GM18526 (cell line): ENCODE results near the gene CASZ1.

Experiments used
- POLR2A ChIP-seq: IDR thresholded peaks from 3 replicates; pipeline ENCODE4 v1.6.1; 2011; ENCODE audit not compliant: insufficient read length; ENCODE audit errors: extremely low read depth

Gene CASZ1

DNA sequence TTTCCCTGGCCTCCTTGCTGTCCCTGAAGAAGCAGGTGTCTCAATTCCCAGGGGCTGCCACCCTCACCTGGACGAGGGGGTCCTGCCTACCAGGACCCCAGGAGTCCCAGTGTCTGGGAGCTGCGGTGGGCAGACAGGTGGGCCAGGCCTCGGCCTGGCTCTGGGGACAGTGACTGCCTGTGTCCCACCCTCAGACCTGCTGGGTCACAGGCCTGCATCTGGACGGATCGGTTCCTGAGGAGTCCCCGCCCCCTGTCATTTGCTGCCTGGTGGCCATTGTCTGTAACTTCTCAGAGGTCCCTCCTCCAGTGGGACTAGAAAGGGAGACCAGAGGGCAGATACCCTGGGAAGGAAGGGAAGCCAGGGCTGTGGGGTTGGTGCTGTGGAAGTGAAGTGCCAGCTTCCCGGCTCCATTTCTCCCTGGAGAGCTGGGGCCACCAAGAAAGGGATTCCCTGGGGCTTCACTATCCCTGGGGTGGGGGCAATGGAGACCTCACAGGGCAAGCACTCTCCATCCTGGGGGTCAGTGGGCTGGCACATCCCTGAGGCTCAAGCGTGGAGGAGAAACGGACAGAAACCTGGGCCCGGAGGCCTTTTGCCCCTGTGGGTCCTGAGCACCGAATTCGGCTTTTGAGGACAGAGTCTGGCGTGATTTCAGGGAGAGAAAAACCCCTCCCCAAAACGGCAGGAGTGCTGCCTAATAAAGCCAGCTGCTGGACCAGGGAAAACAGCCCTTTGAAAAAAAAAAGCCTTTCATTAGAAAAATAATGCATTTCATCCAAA is 164.4 kb downstream of the CASZ1 start:
- TF ChIP-seq POLR2A = no peak

GRCh38 chr1:10631121-10631810 is 165.2 kb downstream of the CASZ1 start:
- TF ChIP-seq POLR2A = no peak

GRCh38 chr1:10630661-10631120 is 165.8 kb downstream of the CASZ1 start:
- no peak for TF ChIP-seq POLR2A

DNA sequence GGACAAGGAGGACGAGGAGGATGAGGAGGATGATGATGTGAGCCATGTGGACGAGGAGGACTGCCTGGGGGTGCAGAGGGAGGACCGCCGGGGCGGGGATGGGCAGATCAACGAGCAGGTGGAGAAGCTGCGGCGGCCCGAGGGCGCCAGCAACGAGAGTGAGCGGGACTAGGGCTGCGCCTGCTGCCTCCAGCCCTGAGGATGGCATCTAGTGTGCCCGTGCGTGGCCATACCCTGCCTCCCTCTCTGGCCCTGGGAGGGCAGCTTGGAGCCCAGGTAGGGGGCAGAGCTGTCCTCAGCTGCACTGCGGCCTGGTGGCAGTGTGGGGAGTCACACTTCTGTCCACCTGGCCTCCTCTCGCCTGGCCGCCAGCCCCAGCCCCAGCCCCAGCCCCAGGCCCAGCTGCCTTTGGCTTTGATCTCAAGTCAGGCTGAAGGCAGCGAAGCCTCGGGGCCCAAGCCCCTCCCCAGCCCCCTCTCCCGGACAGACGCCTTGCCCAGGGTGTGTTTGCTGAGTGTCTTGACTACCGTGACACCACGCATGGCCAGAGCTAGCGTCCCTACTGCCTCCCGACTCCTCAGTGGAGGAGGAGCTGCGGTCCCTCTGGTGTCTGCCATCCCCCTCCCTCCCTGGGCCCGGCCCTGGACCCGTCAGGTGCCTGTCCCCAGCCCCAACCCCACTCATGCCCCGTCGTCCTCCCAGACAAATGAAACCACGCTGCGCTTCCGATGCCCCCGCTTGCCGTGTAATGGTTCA is 166.5 kb downstream of the CASZ1 start:
- no peak for TF ChIP-seq POLR2A

DNA sequence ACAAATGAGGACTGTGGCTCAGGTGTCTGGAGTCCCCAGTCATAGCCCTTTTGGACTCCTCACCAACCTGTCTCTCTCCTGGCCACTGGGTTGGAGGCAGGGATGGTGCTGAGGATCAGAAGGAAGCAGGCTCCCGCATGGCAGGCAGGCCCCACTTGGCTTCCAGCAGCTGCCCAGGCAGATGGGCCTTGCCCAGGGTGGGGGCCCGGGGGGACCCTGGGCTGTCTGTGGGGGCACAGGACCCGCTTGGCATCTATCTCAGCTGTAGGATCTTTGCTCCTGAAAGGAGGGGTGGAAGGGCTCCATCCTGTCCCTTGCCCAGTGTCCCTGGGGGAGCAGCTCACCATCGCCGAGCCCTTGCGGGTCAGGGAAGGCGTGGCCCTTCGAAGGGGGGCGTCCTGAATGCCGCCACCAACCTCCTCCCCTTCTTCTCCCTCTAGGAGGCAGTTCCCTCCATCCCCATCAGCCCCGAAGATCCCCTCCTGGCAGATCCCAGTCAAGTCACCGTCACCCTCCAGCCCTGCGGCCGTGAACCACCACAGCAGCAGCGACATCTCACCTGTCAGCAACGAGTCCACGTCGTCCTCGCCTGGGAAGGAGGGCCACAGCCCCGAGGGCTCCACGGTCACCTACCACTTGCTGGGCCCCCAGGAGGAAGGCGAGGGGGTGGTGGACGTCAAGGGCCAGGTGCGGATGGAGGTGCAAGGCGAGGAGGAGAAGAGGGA is 167.2 kb downstream of the CASZ1 start:
- no peak for TF ChIP-seq POLR2A

DNA sequence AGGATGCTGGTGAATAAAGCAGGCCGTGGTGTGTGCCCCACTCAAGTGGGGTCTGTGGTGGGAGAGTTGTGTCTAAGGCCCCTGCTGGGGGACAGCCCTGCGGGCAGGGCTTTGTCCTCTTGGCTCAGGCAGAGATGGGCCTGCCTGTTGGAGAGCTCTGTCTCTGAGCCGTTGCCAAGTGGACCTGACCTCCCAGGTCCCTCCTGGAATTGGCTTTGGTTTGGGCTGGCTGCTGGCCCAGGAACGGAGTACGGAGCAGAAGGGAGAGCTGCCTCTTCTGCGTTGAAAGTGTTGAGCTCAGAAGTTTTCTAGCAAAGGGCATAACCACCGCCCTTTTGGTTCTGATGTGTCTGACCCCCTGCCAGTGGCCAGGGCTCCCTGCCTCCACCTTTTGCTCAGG is 167.8 kb downstream of the CASZ1 start:
- no peak for TF ChIP-seq POLR2A

- TF ChIP-seq POLR2A = no peak
Measured at GRCh38 chr1:10626791-10627410, 169.5 kb downstream of the CASZ1 start.

GRCh38 chr1:10626131-10626731 is 170.2 kb downstream of the CASZ1 start:
- no peak for TF ChIP-seq POLR2A

DNA sequence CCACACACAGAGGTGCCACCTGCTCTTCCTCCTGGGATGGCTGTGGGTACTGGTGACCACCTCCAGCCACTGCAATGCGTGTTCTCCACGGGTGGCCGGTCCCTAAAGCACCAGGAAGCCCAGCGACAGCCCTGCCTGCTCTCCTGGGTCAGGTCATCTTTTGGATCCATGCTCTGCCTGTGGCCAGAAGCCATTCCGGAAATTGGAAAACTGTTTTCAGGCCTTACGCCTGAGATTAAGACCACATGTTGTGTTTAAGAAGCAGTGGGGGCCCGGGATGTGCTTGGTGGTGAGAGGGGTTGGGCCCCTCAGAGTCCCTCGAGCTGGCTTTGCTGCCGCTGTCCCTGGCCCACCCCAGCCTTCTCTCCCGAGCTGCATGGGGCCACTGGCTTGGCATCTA is 170.9 kb downstream of the CASZ1 start:
- TF ChIP-seq POLR2A = no peak

- TF ChIP-seq POLR2A = no peak
Measured at GRCh38 chr1:10625076-10625475, 171.4 kb downstream of the CASZ1 start.

DNA sequence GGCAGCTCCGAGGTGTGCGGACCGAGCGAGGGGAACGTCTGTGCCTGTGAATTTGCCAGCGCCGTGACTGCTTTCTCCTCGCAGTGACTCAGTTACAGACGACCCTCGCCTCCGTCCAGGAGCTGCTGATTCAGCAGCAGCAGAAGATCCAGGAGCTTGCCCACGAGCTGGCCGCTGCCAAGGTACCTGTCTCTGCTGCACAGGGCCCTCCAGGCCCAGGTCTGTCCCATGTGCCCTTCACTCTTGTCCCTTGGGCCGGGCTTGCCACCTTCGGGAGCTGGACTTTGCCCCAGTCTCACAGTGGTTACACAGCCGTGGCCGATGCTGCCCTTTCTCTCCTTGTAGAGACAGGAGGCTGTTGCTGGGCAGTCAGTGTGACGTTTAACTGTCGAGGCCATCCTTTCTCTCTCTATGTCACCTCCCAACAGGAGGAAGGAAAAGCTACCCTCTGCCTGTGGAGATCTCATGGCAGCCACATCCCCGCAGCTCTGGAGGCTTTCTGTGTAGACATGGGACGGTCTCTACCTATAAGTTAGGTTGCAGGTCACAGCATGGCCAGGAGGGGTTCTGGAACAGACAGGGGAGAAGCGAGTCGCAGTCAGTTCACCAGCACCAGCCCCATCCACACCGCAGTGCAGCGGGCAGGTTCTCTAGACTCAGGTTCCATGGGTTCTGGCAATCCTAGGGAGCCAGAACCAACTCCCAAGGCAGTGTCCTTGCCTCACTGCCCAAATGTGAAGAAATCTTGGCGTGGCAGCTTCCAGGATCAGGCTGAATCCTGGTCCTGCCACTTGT is 172.0 kb downstream of the CASZ1 start:
- TF ChIP-seq POLR2A = no peak

GRCh38 chr1:10623686-10624145 is 172.7 kb downstream of the CASZ1 start:
- TF ChIP-seq POLR2A = no peak

GRCh38 chr1:10622910-10623685 is 173.3 kb downstream of the CASZ1 start:
- no peak for TF ChIP-seq POLR2A
